K562 (cell line): ENCODE measurements around the gene NOTCH1. TPM values are rescaled to one million over a fixed set of nuclear protein-coding genes. Genes with fewer than 3 reads are reported as not detected.

Source experiments
- ARID1B ChIP-seq: fragments of 450-650 bp; IDR thresholded peaks from 2 replicates; pipeline ENCODE4 v1.6.1; 2016; ENCODE audit warnings: antibody characterized with exemption, mild to moderate bottlenecking, inconsistent platforms
- ARID3A ChIP-seq: IDR thresholded peaks from 2 replicates; pipeline ENCODE4 v1.6.1; 2012; ENCODE audit warnings: low read depth, low read length, improper control_type of control experiment, borderline replicate concordance
- ARID4B ChIP-seq: sonication (generic); formaldehyde crosslinking; IDR thresholded peaks from 2 replicates; pipeline ENCODE4 v1.8.0; 2022; ENCODE audit warnings: mild to moderate bottlenecking, missing genetic modification reagents
- FOXK1 ChIP-seq: sonication (generic); formaldehyde crosslinking; IDR thresholded peaks from 2 replicates; pipeline ENCODE4 v1.8.0; 2022; ENCODE audit warnings: missing genetic modification reagents, mild to moderate bottlenecking, borderline replicate concordance
- HES1 ChIP-seq: fragments of 450-650 bp; IDR thresholded peaks from 2 replicates; pipeline ENCODE4 v1.6.1; 2016; ENCODE audit warnings: low read depth, mild to moderate bottlenecking, moderate library complexity
- NFXL1 ChIP-seq: fragments of 450-650 bp; formaldehyde crosslinking; IDR thresholded peaks from 2 replicates; pipeline ENCODE4 v1.4.0; 2021; ENCODE audit warnings: mild to moderate bottlenecking
- PHF8 ChIP-seq: fragments of 200-600 bp; sonication (generic); IDR thresholded peaks from 2 replicates; pipeline ENCODE4 v1.6.1; 2012; ENCODE audit warnings: mixed run types, mild to moderate bottlenecking, inconsistent platforms, low read length, moderate library complexity, borderline replicate concordance
- PRDM10 ChIP-seq: fragments of 450-650 bp; IDR thresholded peaks from 2 replicates; pipeline ENCODE4 v1.6.1; 2018; ENCODE audit not compliant: partially characterized antibody
- RBM14 ChIP-seq: fragments of 200-400 bp; formaldehyde crosslinking; IDR thresholded peaks from 2 replicates; pipeline ENCODE4 v1.6.1; 2018; ENCODE audit warnings: low read depth, mild to moderate bottlenecking, low read length, moderate library complexity, borderline replicate concordance; ENCODE audit not compliant: insufficient read depth
- SP2 ChIP-seq: IDR thresholded peaks from 2 replicates; pipeline ENCODE4 v1.6.1; 2011; ENCODE audit warnings: mild to moderate bottlenecking, low read depth, low read length, moderate library complexity; ENCODE audit not compliant: poor library complexity, severe bottlenecking; ENCODE audit errors: extremely low read depth
- TARDBP ChIP-seq: fragments of 450-650 bp; IDR thresholded peaks from 2 replicates; pipeline ENCODE4 v1.6.1; 2016
- TEAD1 ChIP-seq, 2 experiments: fragments of 450-650 bp in 1 of 2; sonication (generic) in 1 of 2; formaldehyde crosslinking; IDR thresholded peaks; 2 replicates each; pipeline versions ENCODE4 v1.4.0 to v1.8.0; 2020 to 2022; ENCODE audit warnings: mild to moderate bottlenecking in 2 of 2, missing genetic modification reagents in 1 of 2
- ZBTB7A ChIP-seq: IDR thresholded peaks from 2 replicates; pipeline ENCODE4 v1.6.1; 2011; ENCODE audit warnings: low read depth, mild to moderate bottlenecking, low read length, moderate library complexity, borderline replicate concordance; ENCODE audit not compliant: control insufficient read depth
- ZFP1 ChIP-seq: fragments of 450-650 bp; formaldehyde crosslinking; IDR thresholded peaks from 2 replicates; pipeline ENCODE4 v1.4.0; 2020; ENCODE audit warnings: mild to moderate bottlenecking, mixed read lengths
- ZNF316 ChIP-seq: fragments of 450-650 bp; IDR thresholded peaks from 2 replicates; pipeline ENCODE4 v1.6.1; 2016
- ZNF551 ChIP-seq: fragments of 250-450 bp; sonication (Bioruptor Pico); IDR thresholded peaks from 2 replicates; pipeline ENCODE4 v1.5.0; 2021; ENCODE audit warnings: mild to moderate bottlenecking, moderate library complexity
- polyA plus RNA-seq, 8 experiments: library from polyadenylated mRNA; depleted of rRNA in 4 of 8; stranded (reverse) in 5 of 8; unstranded in 3 of 8; fragments of >200 nt; fragmentation: Nextera tagmentation in 2 of 8; fragmentation: Illumina TruSeq in 1 of 8; extraction: Ambion mirVana in 2 of 8; extraction: Trizol in 1 of 8; gene quantifications; 2 replicates each; pipeline versions ENCODE4 v1.2.1 to v1.2.3, GENCODE V29; 2011 to 2014; ENCODE audit warnings: inconsistent platforms in 1 of 8, missing spikeins in 1 of 8
- total RNA-seq, 7 experiments: library from RNA; depleted of rRNA in 6 of 7; stranded (reverse); fragments of >200 nt in 6 of 7; fragmentation: Illumina TruSeq in 2 of 7; extraction: Trizol in 2 of 7; gene quantifications; 2 replicates each; pipeline versions ENCODE4 v1.2.1 to v1.2.3, GENCODE V29; 2011 to 2021; ENCODE audit warnings: low replicate concordance in 1 of 7

The NOTCH1 gene
- total and polyA plus RNA-seq, 9 of the 15 experiments (the other 6 are each of a cell fraction or from before 2014, with no cell fraction given) = 0.03 to 31.4 (median 2.3) TPM

- TF ChIP-seq TEAD1 (CRISPR knock-in tag; IDR thresholded peaks at IDR 0.05) (0 out of 4 replicates have a peak, but pooled peaks of 1 of the 2 experiments have one; percentile 28), ZNF316 (no peak), SP2 (no peak), NFXL1 (CRISPR knock-in tag) (no peak), ARID3A (no peak), ZNF551 (CRISPR knock-in tag) (no peak), ZFP1 (CRISPR knock-in tag) (no peak), PHF8 (peak; percentile 47; the same call in 1 of the 2 replicates), ARID1B (peak; percentile 71), ARID4B (peak; percentile 77; the same call in 1 of the 2 replicates), HES1 (peak; percentile 36; the same call in 1 of the 2 replicates), PRDM10 (peak; percentile 83), RBM14 (no peak), FOXK1 (CRISPR knock-in tag) (no peak), ZBTB7A (peak; percentile 92), TARDBP (no peak)
Measured at GRCh38 chr9:136587145-136587943, 41.5 kb upstream of the NOTCH1 start (continued).
